AG10803 (cell line): Measurements from ENCODE around the gene RHBDD2.
A peak's percentile ranks its signal among the peaks of the same experiment; 100 is the strongest.
"Not testable (repeated sequence)": the region's sequence is repeated elsewhere in the genome, so short reads cannot be mapped to it uniquely, and the experiment has no call there.

Experiments
- DNase-seq: peaks from one replicate; pipeline ENCODE4 v3.0.0; 2010; ENCODE audit warnings: low read depth
- H3K4me3 ChIP-seq: 2 replicates; pipeline ENCODE4 v1.5.1; 2011; ENCODE audit warnings: mild to moderate bottlenecking, low read length, control low read depth
- CTCF ChIP-seq: conservative IDR thresholded peaks from 2 replicates; pipeline ENCODE4 v1.5.1; 2011; ENCODE audit warnings: mild to moderate bottlenecking, low read length, control low read depth, inconsistent platforms

RHBDD2 gene

GRCh38 chr7:75854233-75854632, 24.6 kb upstream of the RHBDD2 start:
- DNase-seq, result peak; percentile 92
- H3K4me3 ChIP-seq, result no peak overlapping the region
- no peak for TF ChIP-seq CTCF

- H3K4me3 ChIP-seq, result not testable (repeated sequence)
- DNase-seq, result peak; percentile 8
These were observed 24.0 kb upstream of the RHBDD2 start for GRCh38 chr7:75854813-75855345.

GRCh38 chr7:75856536-75856935, 22.3 kb upstream of the RHBDD2 start:
- TF ChIP-seq CTCF, result no peak
- H3K4me3 ChIP-seq, result no peak overlapping the region
- DNase-seq, result no peak

- TF ChIP-seq CTCF, result no peak
- no peak for DNase-seq
- no peak overlapping the region for H3K4me3 ChIP-seq
These were observed 20.4 kb upstream of the RHBDD2 start for GRCh38 chr7:75858410-75858809.

- H3K4me3 ChIP-seq, result no peak overlapping the region
- peak; percentile 74 for DNase-seq
- no peak for TF ChIP-seq CTCF
These were observed 17.2 kb upstream of the RHBDD2 start for GRCh38 chr7:75861636-75862035.

- H3K4me3 ChIP-seq, DNase-seq: not testable (repeated sequence)
These were observed 14.6 kb upstream of the RHBDD2 start for GRCh38 chr7:75864251-75864650.

- DNase-seq, result no peak
These were observed 12.7 kb upstream of the RHBDD2 start for GRCh38 chr7:75866114-75866488.

More at GRCh38 chr7:75866114-75866488, 12.7 kb upstream of the RHBDD2 start:
- no peak for TF ChIP-seq CTCF
- no peak overlapping the region for H3K4me3 ChIP-seq
